NOMO-1 treated with DMSO at 0.1 percent for 48 hours (cell line): Measurements from ENCODE around the gene GPC1.

ENCODE experiments used
- DNase-seq: peaks from one replicate; lab custom pipeline; 2025; ENCODE audit not compliant: unreplicated experiment; lab: John Stamatoyannopoulos, UW

The GPC1 gene

DNA sequence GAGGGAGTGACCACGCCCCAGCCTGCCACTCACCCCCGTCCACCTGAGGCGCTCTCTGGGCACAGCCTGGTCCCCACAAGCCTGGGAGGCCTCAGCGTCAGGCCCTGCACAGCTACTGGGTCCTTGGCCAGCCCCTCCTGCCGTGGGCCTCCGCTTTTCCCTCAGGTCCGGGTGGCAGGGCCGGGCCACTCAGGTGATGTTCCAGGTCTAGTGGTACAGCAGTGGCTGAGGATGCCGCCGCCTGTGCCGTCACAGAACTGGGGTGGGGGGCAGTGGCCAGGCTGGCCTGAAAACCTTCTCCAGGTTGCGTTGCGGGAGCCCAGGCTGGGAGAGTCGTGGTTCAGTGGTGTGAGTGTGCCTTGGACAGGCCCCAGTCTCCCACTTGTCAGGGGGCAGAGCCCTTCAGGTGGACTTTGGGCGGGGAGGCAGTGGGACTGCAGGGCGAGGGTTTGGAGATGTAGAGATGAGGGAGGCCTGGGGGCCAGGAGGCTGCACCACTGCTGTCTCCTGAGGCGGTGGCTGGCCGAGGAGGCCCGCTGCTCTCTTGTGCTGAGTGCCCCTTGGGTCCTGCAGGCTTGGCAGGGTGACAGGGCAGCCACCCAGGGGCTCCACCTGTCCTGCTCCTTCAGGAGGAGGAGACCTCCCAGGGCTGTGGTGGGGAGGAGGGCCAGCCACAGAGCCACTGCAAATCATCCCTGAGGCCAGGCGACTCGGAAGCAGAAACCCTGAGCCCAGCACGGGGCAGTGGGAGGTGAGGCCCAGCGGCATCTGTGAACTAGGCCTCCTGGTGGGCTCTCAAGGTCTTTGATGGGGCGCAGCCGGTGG, 7.6 kb downstream of the GPC1 start:
- DNase-seq, result no peak

DNA sequence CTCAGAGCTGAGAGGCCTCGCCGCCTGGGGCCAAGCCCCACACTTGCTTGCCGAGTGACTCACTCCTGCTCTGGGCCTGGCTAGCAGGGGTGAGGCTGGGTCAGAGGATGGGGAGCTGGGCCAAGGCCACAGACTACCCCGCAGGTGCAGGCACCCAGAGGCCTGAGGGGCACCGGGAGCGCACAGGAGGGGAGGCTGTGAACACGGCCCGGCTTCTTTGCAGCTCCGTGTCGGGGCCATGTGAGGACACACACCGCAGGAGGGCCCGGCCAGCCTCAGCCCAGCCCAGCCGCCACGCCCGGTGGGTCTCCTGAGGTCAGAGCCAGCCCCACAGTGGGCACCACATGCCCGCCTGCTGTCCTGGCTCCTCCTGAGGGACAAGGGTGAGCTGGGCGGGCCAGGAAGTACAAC, 8.4 kb downstream of the GPC1 start:
- DNase-seq, result no peak

- no peak for DNase-seq
Observed at GRCh38 chr2:240444464-240444863, 9.0 kb downstream of the GPC1 start.

DNA sequence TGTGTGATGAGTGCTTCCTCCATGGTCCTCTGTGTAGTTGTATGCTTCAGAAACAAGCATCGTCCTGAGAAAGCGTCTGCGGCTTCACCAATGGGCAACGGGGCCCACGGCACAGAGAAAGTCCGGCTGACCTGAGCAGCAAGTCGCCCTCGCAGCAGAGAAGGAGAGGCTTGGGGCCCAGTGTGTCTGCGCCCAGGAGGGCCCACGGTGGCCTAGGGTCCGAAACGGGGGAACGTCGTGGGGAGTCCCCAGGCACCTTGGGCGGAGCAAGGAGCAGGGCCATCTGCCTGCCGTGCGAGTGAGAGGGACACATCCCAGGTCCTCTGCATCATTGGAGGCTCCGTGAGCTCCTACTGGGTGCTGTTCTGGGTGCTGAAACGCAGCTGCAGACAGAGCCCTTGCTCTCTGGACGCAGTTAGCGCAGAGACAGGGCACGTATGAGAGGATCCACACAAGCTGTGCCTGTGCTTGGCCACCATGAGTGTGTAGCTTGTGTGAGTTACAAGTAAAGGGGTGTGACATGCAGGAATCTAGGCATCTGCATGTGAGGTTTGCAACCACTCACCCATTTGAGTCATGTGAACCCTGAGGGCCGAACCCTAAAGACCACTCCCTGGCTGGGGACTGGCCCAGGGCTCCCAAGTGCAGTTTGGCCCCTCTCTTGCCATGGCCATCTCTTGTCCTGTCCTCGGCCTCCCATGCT, 10.6 kb downstream of the GPC1 start:
- DNase-seq, result no peak

DNA sequence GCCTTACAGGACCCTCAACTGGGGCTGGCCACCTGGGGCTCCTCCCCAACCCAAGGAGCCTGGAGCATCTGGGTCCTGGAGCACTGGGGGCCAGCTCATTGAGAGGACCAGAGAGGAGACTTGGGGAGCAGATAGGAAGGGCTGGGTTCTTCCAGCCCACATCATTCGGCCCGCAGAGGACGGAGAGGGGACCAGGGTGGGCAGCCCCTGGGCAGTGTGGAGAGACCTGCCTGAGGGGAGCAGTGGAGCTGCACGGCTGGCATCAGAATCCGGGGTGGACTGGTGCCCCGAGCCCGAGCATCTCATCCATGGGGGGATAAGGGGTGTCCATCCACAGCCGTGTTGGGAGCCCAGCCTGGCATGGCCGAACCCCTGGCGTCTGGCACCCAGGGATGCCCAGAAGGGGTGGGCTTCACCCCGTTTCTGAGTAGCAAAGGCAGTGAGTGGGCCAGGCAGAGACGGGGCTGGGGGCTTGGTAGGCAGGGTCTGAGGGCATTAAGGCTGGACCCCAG, 11.3 kb downstream of the GPC1 start:
- no peak for DNase-seq

DNA sequence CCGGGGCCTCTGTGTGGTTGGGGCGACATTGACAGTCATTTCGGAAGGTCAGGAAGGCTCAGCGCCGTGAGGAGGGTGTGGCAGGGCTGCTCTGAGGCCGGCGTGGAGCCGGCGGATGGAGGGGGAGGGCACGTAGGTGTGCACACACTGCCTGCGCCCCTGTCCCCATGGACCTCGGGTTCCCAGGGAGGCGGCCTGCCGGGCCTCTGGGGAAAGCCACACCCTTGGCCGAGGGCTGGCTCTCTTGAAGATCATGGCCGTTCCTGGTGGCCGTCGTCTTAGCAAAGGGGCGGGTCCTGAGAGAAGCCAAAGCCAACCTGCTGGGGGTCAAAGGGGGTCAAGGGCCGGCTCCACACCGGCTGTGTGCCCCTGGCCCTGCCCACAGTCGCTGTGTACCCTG, 11.9 kb downstream of the GPC1 start:
- DNase-seq, result no peak

- DNase-seq, result no peak
Observed at GRCh38 chr2:240447934-240448333, 12.5 kb downstream of the GPC1 start.

GRCh38 chr2:240448387-240449274, 13.2 kb downstream of the GPC1 start:
- no peak for DNase-seq

DNA sequence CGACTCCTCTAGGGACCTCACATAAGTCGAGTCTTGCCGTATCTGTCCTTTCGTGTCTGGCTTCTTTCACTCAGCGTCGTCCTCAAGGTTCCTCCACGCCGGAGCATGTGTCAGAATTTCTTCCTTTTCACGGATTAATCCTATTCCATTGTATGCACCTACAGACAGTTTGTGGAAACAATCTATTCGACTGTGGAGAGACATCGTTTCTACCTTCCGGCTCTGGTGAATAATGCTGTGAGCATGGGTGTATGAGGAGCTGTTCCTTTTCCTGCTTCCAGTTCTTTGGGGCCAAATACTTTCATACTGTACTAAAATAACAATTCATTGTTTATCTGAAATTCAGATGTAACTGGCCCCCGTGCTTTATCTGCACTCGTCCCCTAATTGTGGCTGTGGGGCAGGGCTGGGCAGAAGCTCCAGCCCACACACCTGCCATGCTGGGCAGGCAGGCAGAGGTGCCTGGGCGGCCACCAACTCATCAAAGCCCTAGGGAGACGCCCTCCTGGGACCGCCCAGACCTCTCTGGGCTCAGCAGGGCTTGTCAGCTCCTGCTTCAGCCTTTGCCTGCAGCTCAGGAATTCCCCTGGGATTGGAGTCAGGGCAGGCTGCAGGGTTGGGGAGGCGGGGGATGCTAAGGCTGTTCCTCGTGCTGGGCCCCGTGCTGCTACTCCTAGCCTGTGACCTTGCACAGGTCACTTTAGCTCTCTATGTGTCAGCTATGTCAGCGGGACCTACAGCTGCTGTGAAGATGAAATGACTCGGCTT, 14.5 kb downstream of the GPC1 start:
- DNase-seq, result no peak

DNA sequence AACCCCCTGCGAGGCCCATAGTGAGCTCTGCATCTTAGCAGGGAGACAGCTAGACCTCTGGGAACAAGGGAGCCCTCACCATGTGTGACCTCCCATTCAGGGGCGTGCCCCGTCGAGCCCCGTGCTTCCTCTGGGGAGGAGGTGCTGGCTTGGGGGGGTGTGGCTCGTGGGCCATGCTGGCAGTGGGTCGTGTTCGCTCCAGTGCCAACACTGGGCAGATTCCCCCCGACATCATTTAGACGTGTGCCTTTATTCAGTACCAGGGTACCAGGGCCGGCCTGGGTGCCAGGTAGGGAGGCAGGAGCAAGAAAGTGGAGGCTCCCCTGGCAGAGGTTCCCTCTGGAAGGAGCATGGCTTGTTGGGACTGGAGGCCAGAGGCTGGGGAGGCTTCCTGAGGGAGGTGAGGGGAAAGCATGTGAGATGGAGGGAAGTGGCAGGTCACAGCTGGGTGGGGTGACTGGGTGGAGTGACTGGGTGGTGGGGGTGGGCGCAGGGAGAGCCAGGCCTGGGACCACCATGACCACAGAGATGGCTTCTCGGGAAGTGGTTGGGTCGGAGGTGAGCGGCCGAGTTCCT, 15.2 kb downstream of the GPC1 start:
- no peak for DNase-seq

DNA sequence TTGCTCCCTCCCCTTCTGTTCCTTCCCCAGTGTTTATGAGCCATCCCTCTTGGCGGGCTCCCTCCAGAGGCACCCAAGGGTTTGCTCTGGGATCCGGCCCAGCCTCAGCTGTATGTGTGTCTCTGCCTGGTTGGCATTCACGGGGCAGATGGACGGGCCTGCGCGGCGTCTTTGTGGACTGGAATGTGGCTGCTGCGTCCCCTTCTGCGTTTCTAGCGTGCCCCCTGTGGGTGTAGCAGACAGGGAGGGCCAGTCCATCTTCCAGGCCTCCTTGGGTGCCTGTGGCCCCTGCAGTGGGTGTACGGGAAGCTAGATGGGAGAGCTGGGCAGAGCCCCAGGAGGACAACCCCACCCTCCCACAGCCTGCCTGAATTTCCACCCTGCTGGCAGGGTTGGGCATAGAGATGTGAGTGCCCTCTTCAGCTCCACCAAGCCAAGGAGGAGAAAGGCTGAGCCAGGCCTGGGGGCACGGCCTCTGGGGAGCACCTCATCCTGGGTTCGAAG, 15.7 kb downstream of the GPC1 start:
- DNase-seq, result no peak

GRCh38 chr2:240451791-240452461, 16.5 kb downstream of the GPC1 start:
- DNase-seq, result no peak

GRCh38 chr2:240452462-240453256, 17.2 kb downstream of the GPC1 start:
- DNase-seq, result peak; percentile 30

DNA sequence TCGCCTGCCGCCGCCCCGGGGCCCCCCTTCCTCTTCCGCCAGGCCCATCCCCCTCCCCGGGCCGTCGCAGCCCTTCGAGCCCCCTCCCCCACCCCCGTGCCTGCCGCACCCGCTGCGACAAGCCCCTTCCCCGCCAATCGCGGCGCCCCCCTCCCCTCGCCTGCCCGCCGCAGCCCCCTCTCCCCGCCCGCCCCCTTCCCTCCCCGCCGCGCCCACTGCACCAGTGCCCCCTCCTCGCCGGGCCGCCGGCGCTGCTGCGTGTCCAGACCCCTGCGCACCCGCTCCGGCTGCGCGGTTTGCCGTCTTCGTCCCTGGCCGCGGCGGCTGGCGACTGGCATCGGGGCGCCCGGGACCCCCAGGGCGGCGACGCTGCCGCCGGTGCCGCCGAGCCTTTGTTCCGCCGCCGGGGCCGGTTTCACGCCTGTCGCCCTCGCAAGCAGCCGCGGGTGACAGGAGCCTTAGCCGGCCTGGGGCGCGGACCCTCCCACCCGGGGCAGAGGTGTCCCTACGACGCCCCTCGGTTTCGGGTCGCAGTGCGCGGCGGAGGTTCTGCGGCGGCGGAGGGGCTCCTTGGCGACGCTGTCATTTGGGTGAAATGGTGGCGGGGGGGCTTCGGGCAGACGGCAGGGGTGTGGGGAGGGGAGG, 18.1 kb downstream of the GPC1 start:
- DNase-seq, result no peak

DNA sequence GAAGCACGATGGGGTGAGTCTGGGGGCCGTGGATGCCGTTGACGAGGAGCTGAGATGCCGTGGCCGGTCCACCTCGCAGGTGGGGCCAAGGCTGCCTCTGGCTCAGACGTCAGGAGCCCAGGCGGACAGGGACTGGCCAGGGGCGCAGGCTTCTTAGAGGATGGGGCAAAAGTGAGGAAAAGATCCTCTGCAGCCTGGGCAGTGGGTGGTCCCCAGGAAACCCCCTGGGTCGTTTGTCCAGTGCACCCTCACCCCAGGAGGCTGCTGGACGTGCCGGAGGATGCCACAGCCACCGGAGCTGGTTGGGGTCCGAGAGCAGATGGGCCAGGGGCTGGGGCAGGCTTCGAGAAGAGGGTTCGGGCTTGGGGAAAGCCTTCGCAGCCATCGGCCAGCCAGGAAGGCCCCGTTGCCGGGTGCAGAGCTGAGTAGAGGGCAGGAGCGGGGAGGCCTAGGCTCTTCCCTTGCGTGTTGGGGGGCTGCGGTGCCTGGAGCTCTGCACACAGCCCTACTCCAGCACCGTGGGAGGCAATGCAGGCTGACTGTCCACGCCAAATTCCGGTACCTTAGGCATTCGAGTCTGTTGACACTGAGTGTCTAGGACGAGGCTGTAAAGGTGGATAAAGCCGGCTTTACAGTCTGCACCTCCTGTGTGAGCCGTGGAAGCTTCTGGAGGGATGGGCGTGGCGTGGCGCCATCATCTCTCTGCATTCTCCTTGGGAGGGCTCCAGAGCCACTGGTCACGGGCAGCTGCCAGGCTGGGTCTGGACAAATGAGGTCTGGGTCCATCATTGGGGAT, 18.8 kb downstream of the GPC1 start:
- DNase-seq, result no peak

DNA sequence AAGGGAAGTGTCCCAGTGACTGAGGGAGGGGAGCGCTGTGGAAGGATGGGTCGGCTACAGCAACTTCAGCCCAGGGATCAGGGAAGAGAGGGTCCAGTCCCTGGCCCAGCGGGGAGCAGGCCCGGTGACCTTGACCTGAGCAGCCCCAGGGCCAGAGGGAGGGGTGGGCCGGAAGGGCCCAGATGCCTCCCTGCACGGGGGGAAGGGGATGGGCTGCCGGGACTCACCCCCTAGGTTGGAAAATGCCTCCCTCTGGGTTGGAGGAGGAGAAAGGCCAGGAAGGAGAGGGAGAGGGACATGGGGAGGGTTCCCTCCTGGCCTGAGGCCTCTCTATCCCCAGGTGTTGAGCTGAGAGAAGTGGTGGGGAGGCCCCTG, 19.8 kb downstream of the GPC1 start:
- DNase-seq, result no peak

DNA sequence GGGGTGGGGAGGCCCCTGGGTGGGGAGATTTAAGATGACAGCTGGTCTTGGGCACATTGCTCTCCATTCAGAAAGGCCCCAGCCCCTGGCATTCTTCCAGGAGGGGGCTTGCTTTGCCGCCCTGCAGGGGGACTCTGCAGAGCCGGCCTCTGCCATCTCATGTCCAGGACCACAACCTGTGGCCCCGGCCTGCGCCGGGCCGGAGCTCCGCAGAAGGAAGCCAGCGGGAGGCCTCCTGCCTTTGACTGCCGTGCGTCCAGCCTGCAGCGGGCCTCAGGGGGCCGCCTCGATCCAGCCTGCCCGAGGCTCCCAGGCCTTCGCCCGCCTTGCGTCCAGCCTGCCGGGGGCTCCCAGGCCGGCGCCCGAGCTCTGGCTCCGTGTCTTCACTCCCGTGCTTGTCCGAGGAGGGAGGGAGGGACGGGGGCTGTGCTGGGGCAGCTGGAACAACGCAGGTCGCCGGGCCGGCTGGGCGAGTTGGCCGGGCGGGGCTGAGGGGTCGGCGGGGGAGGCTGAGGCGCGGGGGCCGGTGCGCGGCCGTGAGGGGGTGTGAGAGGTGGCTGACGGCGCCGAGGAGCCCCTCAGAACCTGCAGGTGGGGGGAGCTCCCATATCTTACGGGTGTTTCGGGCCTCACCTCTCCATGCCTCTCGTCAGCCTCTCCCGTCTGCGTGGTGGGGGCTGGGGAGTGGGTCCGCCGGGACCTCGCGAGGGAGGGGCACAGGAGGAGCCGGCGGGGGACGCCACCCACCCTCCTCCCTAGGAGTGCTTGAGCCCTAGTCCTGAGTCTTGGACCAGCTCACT, 20.4 kb downstream of the GPC1 start:
- no peak for DNase-seq
